ENCODE measurements around the gene COMMD7. TPM values are rescaled to one million over a fixed set of nuclear protein-coding genes. Genes with fewer than 3 reads are reported as not detected.
"Not testable (repeated sequence)": the region's sequence is repeated elsewhere in the genome, so short reads cannot be mapped to it uniquely, and the experiment has no call there.

Gene COMMD7
- total RNA-seq, 1 experiment from 2014 or later, result 85.5 TPM

DNA sequence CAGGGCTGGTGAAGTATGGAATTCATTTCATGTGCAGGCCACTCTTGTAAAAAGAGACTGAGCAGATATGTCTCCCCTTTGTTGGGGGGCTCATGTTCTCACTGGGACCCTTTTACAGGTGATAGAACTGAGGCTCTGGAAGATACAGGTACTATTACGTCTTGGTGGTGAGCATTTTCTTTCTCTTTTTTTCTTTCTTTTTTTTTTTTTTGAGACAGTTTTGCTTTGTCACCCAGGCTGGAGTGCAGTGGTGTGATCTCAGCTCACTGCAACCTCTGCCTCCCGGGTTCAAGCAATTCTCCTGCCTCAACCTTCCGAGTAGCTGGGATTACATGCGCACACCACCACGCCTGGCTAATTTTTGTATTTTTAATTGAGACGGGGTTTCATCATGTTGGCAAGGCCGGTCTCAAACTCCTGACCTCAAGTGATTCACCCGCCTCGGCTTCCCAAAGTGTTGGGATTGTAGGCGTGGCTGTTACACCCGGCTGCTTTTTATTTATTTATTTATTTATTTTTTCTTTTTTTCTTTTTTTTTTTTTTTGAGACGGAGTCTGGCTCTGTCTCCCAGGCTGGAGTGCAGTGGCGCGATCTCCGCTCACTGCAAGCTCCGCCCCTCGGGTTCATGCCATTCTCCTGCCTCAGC is 22.1 kb upstream of the COMMD7 start:
- not testable (repeated sequence) for DNase-seq (ENCODE audit: low spot score)

DNA sequence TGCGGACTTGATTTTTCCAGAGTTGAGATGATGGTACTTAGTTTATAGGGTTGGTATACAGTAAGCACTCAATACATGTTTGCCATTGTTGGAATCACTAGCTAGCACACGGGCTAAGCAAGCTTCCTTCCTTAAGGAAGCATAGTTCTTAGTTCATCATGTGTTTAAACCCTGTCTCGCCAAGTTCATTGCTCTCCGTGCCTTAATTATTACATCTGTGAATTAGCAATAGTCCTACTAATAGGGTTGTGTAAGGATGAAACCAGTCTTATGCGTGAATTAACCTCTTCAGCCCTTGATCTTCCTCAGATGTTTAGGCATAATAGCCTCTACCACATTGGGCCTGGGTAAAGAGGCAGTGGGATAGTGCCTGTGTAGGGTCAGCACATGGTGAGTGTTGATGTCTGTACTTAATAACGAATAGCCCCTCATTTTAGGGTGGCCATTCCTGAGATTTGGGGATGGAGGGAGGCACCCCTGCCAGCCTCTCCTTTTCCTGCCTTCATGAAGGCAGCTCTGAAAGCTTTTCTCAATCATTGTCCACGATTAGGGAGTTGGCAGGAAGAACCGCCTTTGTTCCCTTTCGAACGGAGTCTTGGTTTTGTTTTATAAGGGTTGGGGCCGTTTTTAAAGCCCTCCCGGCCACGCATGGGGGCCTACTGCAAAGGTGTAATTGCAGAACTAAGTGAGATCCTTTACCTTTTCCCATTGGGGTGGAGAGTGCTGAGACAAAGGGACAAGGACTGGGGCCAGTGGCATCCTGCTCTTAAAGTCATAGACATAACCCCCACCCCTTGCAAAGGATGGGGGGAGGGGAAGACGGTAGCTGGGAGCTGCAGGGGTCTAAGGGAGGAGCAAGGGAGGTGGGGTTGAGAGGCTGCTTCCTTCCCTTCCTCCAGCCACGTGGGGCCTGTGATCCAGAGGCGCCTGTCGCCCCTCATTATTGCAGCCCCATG is 21.0 kb upstream of the COMMD7 start:
- no peak for DNase-seq (ENCODE audit: low spot score)

DNA sequence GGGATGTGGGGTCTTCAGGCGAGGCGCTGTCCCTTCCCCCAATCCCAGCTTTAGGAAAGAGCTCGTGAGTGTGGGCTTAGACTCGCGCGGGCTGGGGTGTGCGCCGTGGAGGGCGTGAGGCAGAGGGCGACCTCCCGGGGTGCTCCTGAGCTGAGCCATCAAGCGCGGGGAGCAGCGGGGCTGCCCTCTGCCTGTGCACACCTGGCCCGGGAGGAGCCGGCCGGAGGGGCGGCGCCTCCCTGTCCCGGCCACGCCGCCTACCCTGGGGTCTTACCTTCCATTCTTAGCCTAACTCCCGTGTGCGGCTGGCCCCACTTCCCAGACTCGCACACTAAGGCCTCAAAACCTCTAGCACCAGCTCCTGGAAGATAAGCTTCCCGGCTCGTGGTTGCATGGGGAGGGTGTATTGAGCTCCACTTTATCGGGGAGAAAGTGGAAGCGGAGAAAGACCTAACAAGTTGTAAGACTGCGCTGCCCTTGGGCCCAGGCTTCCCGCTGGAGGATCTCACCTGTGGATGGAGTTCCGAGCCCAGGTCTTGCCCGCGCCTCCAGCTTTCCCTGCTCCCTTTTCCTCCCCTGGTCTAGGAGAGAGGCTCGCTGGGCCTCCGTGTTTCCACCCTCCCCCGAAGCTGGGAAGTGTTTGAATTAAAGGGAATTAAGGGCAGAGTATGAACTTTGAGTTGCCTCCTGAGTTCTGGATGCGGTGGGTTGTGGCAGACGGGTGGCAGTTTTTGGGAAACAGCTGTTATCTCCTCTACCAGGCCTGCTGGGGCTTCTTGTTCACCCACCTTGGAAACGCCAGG is 20.1 kb upstream of the COMMD7 start:
- no peak for DNase-seq (ENCODE audit: low spot score)

DNA sequence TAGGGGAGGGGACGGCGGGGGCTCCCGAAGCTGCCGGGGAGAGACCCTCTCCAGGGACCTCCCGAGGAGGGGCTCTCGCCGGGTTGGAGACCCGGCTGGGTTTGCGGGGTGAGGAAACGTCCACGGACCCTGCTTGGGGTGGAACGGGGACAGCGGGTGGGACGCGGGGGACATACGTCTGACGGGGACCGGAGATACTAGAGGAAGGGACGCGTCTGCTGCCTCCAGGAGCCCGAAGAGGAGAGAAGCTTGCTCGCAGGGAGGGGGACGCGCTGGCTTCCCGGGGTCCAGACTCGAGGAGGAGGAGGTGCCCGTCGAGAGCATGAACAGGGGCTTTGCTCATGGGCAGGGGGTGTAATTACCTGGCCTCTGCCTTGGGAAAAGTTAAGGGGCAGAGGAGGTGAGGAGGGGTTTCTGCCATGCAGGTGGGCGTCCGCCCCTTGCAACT is 19.5 kb upstream of the COMMD7 start:
- no peak for DNase-seq (ENCODE audit: low spot score)

DNA sequence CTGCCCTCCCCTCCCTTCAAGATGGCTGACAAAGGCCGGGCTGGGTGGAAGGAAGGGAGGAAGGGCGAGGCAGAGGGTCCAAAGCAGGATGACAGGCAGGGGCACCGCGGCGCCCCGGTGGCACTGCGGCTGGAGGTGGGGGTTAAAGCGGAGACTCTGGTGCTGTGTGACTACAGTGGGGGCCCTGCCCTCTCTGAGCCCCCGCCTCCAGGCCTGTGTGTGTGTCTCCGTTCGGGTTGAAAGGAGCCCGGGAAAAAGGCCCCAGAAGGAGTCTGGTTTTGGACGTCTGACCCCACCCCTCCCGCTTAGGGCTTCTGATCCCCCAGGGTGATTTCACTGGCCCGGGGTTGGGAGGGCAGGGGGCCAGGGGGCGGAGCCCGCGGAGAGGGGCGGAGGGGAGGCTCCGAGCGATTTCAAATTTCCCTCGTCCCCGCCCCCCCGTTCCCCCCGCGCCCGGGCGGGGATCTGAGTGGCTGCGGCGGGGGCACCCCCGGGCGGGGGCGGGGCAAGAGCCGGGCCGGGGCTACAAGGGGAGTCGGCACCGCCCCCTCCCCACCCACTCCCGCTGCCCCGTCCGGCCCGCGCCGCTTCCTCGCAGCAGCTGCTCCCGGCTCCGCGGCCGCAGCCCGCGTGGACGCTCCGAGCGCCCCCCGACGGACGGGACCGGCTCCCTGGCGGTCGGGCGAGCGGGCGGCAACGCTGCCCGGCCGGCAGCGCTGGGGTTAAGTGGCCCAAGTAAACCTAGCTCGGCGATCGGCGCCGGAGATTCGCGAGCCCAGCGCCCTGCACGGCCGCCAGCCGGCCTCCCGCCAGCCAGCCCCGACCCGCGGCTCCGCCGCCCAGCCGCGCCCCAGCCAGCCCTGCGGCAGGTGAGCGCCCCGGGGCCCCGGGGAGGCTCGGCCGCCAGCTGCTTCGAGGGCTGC is 18.8 kb upstream of the COMMD7 start, which contains the start of gene DNMT3B:
Gene DNMT3B (plus strand): TSS at position 555 of the 923 bp plus-strand sequence. CDS start 17,939 bp downstream, outside the sequence.
- DNase-seq (ENCODE audit: low spot score), result peak; percentile 65

DNA sequence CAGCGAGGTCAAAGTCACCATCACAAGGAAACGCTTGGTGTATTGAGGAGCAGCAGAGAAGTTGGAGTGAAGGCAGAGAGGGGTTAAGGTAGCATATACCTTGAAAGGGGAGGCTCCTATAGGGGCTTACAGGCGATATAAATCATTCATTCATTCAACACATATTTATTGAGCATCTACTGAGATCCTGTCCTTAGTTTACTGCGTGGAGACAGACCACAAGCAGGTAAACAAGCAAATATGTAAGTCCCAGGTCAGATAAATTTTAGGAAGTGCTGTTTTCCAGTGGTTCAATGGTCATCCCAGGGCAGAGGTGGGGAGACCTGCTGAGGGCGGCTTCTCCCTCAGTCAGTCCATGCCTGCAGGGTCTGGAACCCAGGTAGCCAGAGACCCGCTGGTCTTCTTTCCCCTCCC is 18.2 kb upstream of the COMMD7 start:
- DNase-seq (ENCODE audit: low spot score), result no peak

DNA sequence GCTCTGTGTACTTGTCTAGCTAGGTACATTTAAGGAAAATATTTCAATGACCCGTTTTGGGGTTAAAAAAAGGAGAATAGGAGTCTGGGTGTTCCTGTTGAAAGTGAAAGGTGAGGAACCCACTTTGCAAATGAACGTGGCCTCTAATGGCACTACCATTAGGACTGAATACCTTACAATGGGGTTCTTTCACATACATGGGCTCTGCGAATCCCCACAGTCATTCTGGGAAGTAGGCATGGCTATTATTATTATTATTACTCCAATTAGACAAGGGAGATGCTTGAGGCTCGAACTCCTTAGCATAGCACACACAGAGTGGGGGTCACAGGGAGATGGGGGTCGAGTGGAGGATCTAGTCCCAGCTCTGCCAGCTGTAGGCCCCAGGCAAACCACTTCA is 12.9 kb upstream of the COMMD7 start:
- no peak for DNase-seq (ENCODE audit: low spot score)

DNA sequence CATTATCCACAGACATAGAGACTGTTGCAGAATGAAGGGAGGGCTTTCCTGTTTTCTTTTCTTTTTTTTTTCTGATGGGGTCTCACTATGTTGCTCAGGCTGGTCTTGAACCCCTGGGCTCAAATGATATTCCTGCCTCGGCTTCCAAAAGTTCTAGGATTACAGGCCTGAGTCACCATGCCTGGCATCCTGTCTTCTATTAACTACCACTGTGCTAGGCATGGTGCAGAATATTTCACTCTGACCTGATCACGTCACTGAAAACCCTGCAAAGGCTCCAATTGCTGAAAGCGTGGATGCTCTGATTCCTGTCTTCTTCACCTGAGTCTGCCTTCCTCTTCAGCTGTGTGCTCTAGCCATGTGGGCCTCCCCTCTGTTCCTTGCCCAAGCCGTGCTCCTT is 10.5 kb upstream of the COMMD7 start:
- DNase-seq (ENCODE audit: low spot score), result no peak

DNA sequence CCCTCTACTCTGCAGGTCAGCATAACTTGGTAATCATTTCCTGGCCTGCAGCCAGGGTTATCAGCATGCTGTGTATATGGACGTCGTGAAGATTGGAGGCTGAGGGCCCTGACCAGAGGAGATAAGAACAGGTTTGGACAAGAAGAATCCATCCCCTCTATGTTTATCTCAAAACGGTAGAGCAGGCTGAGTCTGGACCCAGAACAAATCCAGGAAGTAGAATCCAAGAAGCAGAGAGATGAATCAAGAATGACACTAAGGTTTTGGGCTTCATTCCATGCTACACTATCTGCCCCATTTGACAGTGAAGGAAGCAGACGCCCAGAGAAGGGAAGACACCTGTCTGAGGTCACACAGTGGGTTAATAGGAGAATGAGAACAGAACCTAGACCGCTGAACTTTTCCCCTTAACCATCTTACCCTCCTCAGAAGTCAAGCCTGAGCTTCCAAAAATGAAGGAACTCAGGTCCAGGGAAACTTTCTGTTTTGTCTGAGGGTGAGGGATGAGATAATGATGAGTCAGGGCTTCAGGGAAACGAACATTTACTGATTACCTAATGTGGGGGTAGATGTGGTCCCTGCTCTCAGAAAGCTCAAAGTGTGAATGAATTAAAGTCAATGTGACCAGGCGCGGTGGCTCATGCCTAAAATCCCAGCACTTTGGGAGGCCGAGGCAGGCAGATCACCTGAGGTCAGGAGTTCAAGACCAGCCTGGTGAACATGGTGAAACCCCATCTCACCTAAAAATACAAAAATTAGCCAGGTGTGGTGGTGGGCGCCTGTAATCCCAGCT is 9.4 kb upstream of the COMMD7 start:
- peak; percentile 73 for DNase-seq (ENCODE audit: low spot score)

DNA sequence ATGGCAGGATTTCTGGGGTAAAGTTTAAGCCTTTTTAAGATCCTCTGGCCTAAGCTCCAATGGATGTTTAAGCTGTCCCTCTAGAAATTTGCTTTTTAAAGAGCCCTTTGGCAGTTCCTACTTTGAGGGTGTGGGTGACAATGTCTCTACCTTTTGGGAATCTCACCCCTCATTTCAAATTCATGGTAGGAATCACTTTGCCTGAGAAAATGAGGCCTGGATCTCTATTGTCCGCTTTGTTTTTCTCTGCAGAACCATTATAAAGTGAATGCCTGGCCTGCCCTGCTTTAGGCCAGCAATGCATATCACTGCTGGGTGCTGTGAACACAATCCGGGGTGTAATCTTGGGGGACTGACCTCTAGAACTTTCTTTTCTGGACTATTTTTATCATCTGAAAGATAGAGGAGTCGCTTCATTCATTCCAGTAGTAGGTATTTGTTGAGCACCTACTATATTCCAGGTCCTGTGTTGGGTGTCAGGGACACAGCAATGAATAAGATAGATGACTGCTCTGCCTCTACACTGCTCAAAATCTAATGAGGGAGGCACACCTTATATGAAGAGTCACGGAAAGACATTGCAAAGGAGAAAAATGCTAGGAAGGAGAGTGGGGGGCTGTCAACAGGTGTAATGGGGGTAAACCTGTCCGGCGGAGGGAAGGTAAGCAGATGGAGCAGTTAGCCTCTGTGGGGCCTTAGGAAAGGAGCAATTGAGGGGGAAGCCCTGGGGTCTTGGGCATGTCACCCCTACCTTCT is 8.6 kb upstream of the COMMD7 start:
- no peak for DNase-seq (ENCODE audit: low spot score)

DNA sequence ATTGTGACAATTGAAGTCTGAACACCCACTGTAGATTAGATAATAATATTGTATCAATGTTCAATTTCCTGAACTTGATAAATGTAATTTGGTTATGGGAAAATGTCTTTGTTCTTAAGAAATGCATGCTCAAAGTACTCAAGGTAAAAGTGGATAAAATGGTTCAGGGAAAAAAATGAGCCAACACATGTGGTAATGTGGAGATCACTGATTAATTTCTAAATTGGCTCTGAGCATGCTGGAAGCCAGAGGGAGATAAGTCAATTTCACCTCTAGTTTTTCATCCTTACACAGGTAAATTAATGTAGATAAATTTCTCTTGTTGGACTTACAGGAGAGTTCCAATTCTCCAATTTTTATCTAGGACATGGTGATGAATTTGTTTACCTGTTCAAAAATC is 8.0 kb upstream of the COMMD7 start:
- DNase-seq (ENCODE audit: low spot score), result no peak

DNA sequence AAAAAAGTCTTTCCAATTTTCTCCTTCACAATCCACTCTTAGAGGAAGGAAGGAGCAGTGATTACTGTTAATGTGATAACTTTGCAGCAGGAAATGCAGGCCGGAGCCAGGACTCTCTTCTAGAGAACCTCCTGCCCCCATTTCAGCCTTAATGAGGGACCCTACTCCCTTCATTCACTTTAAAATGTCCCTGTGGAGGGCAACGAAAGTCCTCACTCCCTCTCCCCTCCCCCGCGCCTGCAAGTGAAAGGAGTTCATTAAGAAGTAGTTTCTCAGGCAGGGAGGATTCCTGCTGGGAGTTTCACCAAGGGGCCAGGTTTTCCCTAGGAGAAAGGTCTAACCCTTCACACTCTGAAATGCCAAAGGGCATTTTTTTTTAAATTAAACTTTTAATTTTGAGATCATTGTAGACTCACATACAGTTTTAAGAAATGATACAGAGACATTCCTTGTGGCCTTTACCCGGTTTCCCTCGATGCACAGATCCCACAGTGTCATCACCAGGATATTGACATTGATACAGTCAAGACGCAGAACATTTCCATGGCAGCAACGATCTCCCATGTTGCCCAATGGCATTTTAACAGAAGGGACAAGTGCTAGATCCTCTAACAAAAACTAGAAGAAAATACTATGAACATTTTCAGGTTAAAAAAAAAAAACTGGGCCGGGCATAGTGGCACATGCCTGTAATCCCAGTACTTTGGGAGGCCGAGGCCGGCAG is 6.8 kb upstream of the COMMD7 start:
- DNase-seq (ENCODE audit: low spot score), result no peak

DNA sequence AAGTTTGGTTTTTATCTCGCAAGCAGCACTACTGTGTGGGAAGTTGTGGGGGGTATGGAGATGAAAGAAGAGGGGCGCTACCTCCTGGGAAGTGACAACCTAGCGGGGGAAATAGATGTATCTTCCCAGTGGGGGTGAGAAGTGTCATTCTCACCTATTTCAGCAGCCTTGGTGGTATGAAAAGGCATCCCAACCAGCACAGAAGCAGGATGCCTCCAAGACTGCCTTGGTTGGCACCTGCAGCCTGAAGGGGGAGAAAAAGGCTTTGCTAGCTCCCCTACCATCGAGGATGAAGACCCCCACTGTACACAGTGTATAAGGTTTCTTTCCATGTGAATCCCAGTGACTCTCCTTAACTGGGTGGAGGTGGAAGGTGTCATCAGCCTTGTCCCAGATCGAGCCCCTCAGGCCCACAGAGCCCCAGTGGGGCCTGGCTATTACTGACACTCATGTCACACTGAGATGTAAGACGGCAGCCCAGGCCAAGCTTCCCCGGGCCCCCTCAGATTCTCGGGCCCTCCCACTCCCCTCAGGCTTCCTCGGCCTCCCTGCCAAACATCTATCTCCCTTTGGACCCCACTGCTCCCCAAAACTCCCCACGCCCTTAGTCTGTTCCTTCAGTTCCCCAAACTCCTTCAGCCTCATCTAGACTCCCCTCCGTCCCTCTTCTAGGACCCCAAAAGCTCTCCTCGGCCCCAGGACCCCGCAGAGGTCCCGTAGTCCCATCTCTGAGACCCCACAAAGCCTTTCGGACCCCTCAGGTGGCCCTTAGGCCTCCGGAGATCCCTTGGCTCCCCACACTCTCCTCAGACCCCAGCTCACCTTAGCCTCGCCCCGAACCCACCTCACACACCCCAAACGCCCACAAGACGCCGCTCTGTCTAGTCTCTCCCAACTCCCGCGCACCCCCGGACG is 688 bp downstream of the COMMD7 start:
- no peak for DNase-seq (ENCODE audit: low spot score)

DNA sequence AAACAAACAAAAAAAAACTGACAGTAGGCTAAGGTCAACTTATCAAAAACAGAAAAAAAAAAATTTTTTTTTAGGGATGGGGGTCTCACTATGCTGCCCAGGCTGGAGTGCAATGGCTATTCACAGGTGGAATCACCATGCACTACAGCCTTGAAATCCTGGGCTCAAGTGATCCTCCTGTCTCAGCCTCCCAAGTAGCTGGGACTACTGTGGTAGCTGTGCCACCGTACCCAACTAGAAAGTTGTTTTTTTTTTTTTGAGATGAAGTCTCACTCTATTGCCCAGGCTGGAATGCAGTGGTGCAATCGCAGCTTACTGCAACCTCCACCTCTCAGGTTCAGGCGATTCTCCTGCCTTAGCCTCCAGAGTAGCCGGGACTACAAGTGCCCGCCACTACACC is 2.1 kb downstream of the COMMD7 start:
- no peak for DNase-seq (ENCODE audit: low spot score)

DNA sequence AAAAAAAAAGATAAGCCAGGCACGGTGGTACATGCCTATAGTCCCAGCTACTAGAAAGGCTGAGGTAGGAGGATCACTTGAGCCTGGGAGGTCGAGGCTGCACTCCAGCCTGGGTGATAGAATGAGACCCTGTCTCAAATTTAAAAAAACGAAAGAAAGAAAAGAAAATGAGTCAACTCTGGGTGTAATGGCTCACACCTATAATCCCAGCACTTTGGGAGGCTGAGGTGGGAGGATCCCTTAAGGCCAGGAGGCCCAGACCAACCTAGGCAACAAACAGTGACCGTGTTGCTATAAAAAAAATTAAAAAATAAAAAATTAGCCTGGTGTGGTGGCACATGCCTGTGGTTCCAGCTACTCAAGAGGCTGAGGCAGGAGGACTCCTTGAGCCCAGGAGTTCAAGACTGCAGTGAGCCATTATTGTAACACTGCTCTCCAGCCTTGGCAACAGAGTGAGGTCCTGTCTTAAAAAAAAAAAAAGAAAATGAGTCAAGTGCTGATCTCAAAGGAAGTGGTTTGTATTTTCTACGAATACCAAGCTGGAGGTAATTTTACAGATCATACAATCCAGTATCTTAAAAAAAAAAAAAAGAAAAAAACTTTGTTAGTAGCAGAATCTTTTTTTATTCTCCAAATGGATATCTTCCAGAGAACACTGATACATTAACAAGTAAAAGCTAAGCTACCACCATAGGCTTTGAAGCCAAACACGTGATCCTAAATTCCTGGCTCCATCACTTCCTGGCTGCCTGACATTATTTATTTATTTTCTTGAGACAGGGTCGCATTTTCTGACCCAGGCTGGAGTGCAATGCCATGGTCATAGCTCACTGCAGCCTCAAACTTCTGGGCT is 5.7 kb downstream of the COMMD7 start:
- peak; percentile 69 for DNase-seq (ENCODE audit: low spot score)

DNA sequence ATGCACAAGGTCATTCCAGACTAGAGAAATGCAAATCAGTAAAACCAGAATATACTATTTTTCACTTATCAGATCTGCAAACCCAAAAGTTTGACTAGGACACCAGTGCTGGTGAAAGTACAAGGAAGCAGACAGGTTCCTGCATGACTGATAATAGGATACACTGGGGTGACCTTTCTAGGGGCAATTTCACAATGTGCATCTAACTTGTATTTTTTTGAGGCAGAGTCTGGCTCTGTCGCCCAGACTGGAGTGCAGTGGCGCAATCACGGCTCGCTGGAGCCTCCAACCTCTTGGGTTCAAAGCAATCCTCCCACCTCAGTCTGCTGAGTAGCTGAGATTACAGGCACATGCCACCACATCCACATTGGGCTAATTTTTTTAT is 11.4 kb downstream of the COMMD7 start:
- DNase-seq (ENCODE audit: low spot score), result peak; percentile 16

DNA sequence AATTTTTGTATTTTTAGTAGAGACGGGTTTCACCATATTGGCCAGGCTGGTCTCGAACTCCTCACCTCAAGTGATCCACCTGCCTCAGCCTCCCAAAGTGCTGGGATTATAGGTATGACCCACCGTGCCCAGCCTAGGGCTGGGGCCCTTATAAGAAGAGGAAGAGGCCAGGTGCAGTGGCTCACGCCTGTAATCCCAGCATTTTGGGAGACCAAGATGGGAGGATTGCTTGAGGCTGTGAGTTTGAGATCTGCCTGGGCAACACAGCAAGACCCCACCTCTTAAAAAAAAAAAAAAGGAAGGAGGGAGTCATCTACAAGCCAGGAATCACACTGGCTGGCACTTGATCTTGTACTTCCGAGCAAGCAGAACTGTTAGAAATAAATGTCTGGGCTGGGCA is 13.9 kb downstream of the COMMD7 start:
- DNase-seq (ENCODE audit: low spot score), result not testable (repeated sequence)

All from A172 (cell line).